ENCODE results near the gene NKAIN2. TPM values are rescaled to one million over a fixed set of nuclear protein-coding genes. Genes with fewer than 3 reads are reported as not detected.

Gene NKAIN2
- total RNA-seq, 2 donors from 2014 or later = 0.68 TPM; not detected in 1

GRCh38 chr6:124669713-124670480 lies 866.2 kb downstream of the NKAIN2 start:
- Histone ChIP-seq H3K9me3 (no peaks in the 10 kb centered on the region), H3K4me1 (replicated peaks) (no peaks in the 10 kb centered on the region), H3K4me3 (no peak overlapping the region), H3K27ac (no peak overlapping the region), H3K36me3 (no peaks in the 10 kb centered on the region), H3K27me3 (replicated peaks; ENCODE audit: insufficient read depth) (no peaks in the 10 kb centered on the region)
- TF ChIP-seq POLR2A (IDR thresholded peaks at IDR 0.05) (no peak), POLR2AphosphoS5 (IDR thresholded peaks at IDR 0.05) (no peak), CTCF (IDR thresholded peaks at IDR 0.05) (no peak)
- DNase-seq (ENCODE audit: low spot score) = no peak
- 85% methylated on average over 4 of the region's 4 CpGs for WGBS
- intact Hi-C loops (cut with DNase I) = no loop called here

GRCh38 chr6:124670801-124671200 lies 867.1 kb downstream of the NKAIN2 start:
- intact Hi-C loops (cut with DNase I) = no loop called here
- no peaks in the 10 kb centered on the region for H3K9me3 ChIP-seq
- H3K27me3 ChIP-seq (replicated peaks; ENCODE audit: insufficient read depth) = no peaks in the 10 kb centered on the region
- no peak for DNase-seq (ENCODE audit: low spot score)
- no peak for TF ChIP-seq POLR2AphosphoS5 (IDR thresholded peaks at IDR 0.05)
- no peak for TF ChIP-seq POLR2A (IDR thresholded peaks at IDR 0.05)
- no peak for TF ChIP-seq CTCF (IDR thresholded peaks at IDR 0.05)
- no peak overlapping the region for H3K27ac ChIP-seq
- WGBS = 56% methylated on average over 3 of the region's 3 CpGs
- no peaks in the 10 kb centered on the region for H3K36me3 ChIP-seq
- H3K4me3 ChIP-seq = no peak overlapping the region
- H3K4me1 ChIP-seq (replicated peaks) = no peaks in the 10 kb centered on the region

- H3K36me3 ChIP-seq = no peaks in the 10 kb centered on the region
- H3K27me3 ChIP-seq (replicated peaks; ENCODE audit: insufficient read depth) = no peaks in the 10 kb centered on the region
- DNase-seq (ENCODE audit: low spot score) = no peak
- no peaks in the 10 kb centered on the region for H3K9me3 ChIP-seq
- no peak for TF ChIP-seq POLR2A (IDR thresholded peaks at IDR 0.05)
- no peak for TF ChIP-seq POLR2AphosphoS5 (IDR thresholded peaks at IDR 0.05)
- TF ChIP-seq CTCF (IDR thresholded peaks at IDR 0.05) = no peak
- intact Hi-C loops (cut with DNase I) = no loop called here
- H3K27ac ChIP-seq = no peak overlapping the region
- H3K4me3 ChIP-seq = no peak overlapping the region
- H3K4me1 ChIP-seq (replicated peaks) = no peaks in the 10 kb centered on the region
Measured at GRCh38 chr6:124671324-124671723, 867.7 kb downstream of the NKAIN2 start.

GRCh38 chr6:124674042-124674441 lies 870.4 kb downstream of the NKAIN2 start:
- no peak overlapping the region for H3K27ac ChIP-seq
- 84% methylated on average over 1 of the region's 1 CpG for WGBS
- TF ChIP-seq POLR2AphosphoS5 (IDR thresholded peaks at IDR 0.05) (no peak), CTCF (IDR thresholded peaks at IDR 0.05) (no peak), POLR2A (IDR thresholded peaks at IDR 0.05) (no peak)

GRCh38 chr6:124676033-124676432 lies 872.4 kb downstream of the NKAIN2 start:
- DNase-seq (ENCODE audit: low spot score) = no peak
- H3K4me3 ChIP-seq = no peak overlapping the region
- 96% methylated on average over 3 of the region's 3 CpGs for WGBS
- TF ChIP-seq POLR2AphosphoS5 (IDR thresholded peaks at IDR 0.05) (no peak), POLR2A (IDR thresholded peaks at IDR 0.05) (no peak), CTCF (IDR thresholded peaks at IDR 0.05) (no peak)
- H3K27ac ChIP-seq = no peak overlapping the region
- no peaks in the 10 kb centered on the region for H3K27me3 ChIP-seq (replicated peaks; ENCODE audit: insufficient read depth)
- intact Hi-C loops (cut with DNase I) = no loop called here
- H3K4me1 ChIP-seq (replicated peaks) = no peaks in the 10 kb centered on the region
- no peaks in the 10 kb centered on the region for H3K36me3 ChIP-seq
- H3K9me3 ChIP-seq = no peaks in the 10 kb centered on the region

More at GRCh38 chr6:124674042-124674441, 870.4 kb downstream of the NKAIN2 start:
- Histone ChIP-seq H3K9me3 (no peaks in the 10 kb centered on the region), H3K36me3 (no peaks in the 10 kb centered on the region), H3K27me3 (replicated peaks; ENCODE audit: insufficient read depth) (no peaks in the 10 kb centered on the region), H3K4me3 (no peak overlapping the region), H3K4me1 (replicated peaks) (no peaks in the 10 kb centered on the region)
- intact Hi-C loops (cut with DNase I) = no loop called here
- DNase-seq (ENCODE audit: low spot score) = no peak
